MCF 10A (cell line): Measurements from ENCODE around the gene ZBTB2. TPM values are rescaled to one million over a fixed set of nuclear protein-coding genes. Genes with fewer than 3 reads are reported as not detected.
A peak's percentile ranks its signal among the peaks of the same experiment; 100 is the strongest.

Experiments
- BruUV-seq: library from RNA; stranded (reverse); fragments of 400-500 nt; replicated peaks from 2 replicates; lab custom pipeline; 2021; lab: Mats Ljungman, UMichigan
- CTCF ChIA-PET: fragments of 300-600 bp; sonication (Branson Sonifier 250); formaldehyde crosslinking; extraction: SDS; loops from one replicate; lab custom pipeline; 2021; ENCODE audit warnings: antibody characterized with exemption, inconsistent platforms; lab: Yijun Ruan, JAX
- POLR2A ChIA-PET: fragments of 300-600, 350-650 bp; sonication (Branson Sonifier 250); formaldehyde crosslinking; extraction: SDS; loops from one replicate; lab custom pipeline; 2020; ENCODE audit warnings: antibody characterized with exemption, inconsistent platforms; lab: Yijun Ruan, JAX
- DNase-seq: peaks from one replicate; pipeline ENCODE4 v3.0.0-alpha.2; 2018; ENCODE audit not compliant: unreplicated experiment
- H3K27ac Mint-ChIP-seq: one replicate; pipeline ENCODE4 v1.8.0; 2022; ENCODE audit warnings: mild to moderate bottlenecking, low read depth, mixed read lengths; ENCODE audit not compliant: unreplicated experiment
- H3K27me3 Mint-ChIP-seq: one replicate; pipeline ENCODE4 v1.8.0; 2022; ENCODE audit warnings: mixed read lengths; ENCODE audit not compliant: insufficient read depth, unreplicated experiment
- H3K36me3 Mint-ChIP-seq: one replicate; pipeline ENCODE4 v1.8.0; 2022; ENCODE audit warnings: mild to moderate bottlenecking, moderate library complexity, mixed read lengths; ENCODE audit not compliant: insufficient read depth, unreplicated experiment
- H3K4me1 Mint-ChIP-seq: one replicate; pipeline ENCODE4 v1.8.0; 2022; ENCODE audit warnings: mixed read lengths; ENCODE audit not compliant: insufficient read depth, unreplicated experiment
- H3K4me3 Mint-ChIP-seq: one replicate; pipeline ENCODE4 v1.8.0; 2022; ENCODE audit warnings: mild to moderate bottlenecking, moderate library complexity, mixed read lengths; ENCODE audit not compliant: unreplicated experiment
- H3K9me3 Mint-ChIP-seq: one replicate; pipeline ENCODE4 v1.8.0; 2022; ENCODE audit warnings: mixed read lengths; ENCODE audit not compliant: unreplicated experiment
- intact Hi-C: fragments of 100-400 bp; cut with micrococcal nuclease; formaldehyde crosslinking; loops from 2 replicates; pipeline ENCODE4 v1.14.1; 2022
- total RNA-seq: library from RNA; stranded (reverse); gene quantifications from 2 replicates; pipeline ENCODE4 v1.2.3, GENCODE V29; 2022
- TF ChIP-seq, protein P1 (sequence below): fragments of 200-600 bp; IDR thresholded peaks from one replicate; pipeline ENCODE4 v1.8.0; 2022; ENCODE audit warnings: antibody characterized with exemption, mild to moderate bottlenecking; ENCODE audit not compliant: unreplicated experiment

The ZBTB2 gene
- total RNA-seq, 1 experiment from 2014 or later = 15.6 TPM

DNA sequence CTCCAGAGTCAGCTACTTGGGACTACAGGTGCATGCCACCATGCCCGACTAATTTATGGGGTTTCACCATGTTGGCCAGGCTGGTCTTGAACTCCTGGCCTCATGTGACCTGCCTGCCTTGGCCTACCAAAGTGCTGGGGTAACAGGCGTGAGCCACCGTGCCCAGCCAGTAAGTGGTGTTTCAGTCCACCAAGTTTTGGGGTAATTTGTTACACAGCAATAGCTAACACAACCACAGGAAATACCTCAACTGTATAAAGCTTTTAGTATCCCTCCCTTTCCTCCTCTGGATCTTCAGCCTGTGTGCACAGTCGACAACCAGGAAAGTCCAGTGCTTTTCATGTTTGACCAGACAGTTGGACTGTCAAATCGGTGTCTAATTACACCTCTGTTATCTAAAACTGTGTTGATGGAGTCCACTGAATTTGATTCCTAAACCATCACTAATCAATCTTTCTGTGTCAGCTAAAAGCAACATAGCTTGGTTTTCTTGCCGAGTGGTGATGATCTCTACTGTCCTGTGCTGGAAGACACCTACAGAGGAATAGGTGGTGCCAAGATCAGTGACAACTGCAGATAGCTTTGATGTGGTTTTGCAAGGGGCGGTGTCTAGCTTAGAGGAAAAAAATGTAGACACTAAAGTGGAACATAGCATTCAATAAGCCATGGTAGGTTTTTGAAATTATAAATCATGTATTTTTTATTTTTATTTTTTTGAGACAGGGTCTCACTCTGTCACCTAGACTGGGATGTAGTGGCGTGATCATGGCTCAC, 22.2 kb upstream of the ZBTB2 start:
- Mint-ChIP-seq H3K9me3 (no peaks in the 10 kb centered on the region), H3K27ac (no peak overlapping the region), H3K4me3 (no peak overlapping the region), H3K36me3 (peaks cover 91% of the 10 kb centered on the region), H3K4me1 (peaks cover 5% of the 10 kb centered on the region), H3K27me3 (no peaks in the 10 kb centered on the region)
- no TSS peak for BruUV-seq
- TF ChIP-seq, protein P1, sequence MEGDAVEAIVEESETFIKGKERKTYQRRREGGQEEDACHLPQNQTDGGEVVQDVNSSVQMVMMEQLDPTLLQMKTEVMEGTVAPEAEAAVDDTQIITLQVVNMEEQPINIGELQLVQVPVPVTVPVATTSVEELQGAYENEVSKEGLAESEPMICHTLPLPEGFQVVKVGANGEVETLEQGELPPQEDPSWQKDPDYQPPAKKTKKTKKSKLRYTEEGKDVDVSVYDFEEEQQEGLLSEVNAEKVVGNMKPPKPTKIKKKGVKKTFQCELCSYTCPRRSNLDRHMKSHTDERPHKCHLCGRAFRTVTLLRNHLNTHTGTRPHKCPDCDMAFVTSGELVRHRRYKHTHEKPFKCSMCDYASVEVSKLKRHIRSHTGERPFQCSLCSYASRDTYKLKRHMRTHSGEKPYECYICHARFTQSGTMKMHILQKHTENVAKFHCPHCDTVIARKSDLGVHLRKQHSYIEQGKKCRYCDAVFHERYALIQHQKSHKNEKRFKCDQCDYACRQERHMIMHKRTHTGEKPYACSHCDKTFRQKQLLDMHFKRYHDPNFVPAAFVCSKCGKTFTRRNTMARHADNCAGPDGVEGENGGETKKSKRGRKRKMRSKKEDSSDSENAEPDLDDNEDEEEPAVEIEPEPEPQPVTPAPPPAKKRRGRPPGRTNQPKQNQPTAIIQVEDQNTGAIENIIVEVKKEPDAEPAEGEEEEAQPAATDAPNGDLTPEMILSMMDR = no peak
- POLR2A ChIA-PET = interaction anchor here (0.7 to 1.4 kb wide), 2 partner anchors 14 to 17 kb away, joined by 3 to 4 read pairs; no protein-coding TSS in a partner anchor
- intact Hi-C loops = no loop called here
- CTCF ChIA-PET = interaction anchor here (0.6 kb wide), 2 partner anchors 28 to 154 kb away, joined by 3 read pairs; no protein-coding TSS in a partner anchor
- no peak for DNase-seq

DNA sequence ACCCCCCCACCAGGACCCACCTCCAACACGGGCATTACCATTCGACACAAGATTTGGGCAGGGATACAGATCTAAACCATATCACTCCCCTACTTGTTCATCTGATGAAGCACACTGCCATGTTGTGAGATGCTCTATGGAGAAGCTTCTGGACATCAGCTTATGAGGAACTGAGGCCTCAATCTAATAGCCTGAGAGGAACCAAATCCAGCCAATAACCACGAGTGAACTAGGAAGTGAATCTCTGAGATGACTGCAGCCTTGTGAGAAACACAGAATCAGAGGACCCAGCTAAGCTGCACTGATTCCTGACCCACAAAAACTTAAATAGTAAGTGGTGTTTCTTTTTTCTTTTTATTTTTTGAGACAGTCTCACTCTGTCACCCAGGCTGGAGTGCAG, 21.6 kb upstream of the ZBTB2 start:
- no peak for DNase-seq
- Mint-ChIP-seq H3K4me1 (peaks cover 5% of the 10 kb centered on the region), H3K27me3 (no peaks in the 10 kb centered on the region), H3K36me3 (peaks cover 92% of the 10 kb centered on the region), H3K27ac (no peak overlapping the region), H3K4me3 (no peak overlapping the region), H3K9me3 (no peaks in the 10 kb centered on the region)
- TF ChIP-seq, protein P1 = no peak
- CTCF ChIA-PET = no interaction called here
- intact Hi-C loops = no loop called here
- POLR2A ChIA-PET = no interaction called here
- BruUV-seq = no TSS peak

DNA sequence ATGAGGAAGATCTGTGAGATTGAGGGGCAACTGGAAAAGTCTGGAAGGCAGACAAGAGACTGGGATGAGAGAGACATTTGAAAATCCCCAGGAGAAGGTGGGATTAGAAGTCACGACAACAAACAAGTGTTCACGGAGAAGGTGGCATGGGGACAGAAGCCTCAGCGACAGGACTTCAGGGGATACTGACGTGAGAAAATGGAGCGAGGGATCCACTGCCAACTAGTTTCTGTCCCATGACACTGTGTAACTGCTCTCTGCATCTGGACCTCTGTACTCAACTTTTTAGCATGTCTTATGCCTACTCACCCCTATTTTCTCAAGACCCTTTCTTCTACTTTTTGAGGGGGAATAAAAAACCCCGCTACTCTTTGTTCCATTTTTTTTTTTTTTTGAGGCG, 18.3 kb upstream of the ZBTB2 start:
- TF ChIP-seq, protein P1 = no peak
- ChIA-PET POLR2A (interaction anchor here (0.7 to 1.7 kb wide), 2 partner anchors 17 to 39 kb away, joined by 3 read pairs; no protein-coding TSS in a partner anchor), CTCF (no interaction called here)
- Mint-ChIP-seq H3K9me3 (no peaks in the 10 kb centered on the region), H3K27ac (no peak overlapping the region), H3K36me3 (peaks cover 93% of the 10 kb centered on the region), H3K27me3 (no peaks in the 10 kb centered on the region), H3K4me1 (peaks cover 5% of the 10 kb centered on the region), H3K4me3 (no peak overlapping the region)
- intact Hi-C loops = no loop called here
- BruUV-seq = no TSS peak
- DNase-seq = no peak

DNA sequence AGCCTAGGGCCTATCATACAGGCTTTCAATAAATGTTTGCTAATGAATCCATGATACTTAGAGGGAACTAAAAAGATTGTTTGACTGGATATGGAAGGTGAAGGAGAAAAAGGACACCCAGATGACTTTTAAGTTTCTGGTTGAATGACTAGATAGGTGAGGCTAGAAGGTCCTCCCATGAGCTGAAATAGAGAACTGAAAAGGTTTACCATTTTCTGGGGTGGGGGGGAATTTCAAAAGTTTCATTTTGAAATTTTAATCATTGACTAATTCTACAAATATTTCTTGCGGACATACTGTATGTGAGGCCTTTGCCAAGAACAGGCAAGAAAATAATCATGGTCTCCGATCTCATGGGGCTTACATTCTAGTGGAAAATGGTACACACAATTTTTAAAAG, 17.9 kb upstream of the ZBTB2 start:
- H3K27ac Mint-ChIP-seq = peak overlapping the region; percentile 52
- no peak overlapping the region for H3K4me3 Mint-ChIP-seq
- no peaks in the 10 kb centered on the region for H3K27me3 Mint-ChIP-seq
- intact Hi-C loops = no loop called here
- no peak for DNase-seq
- TF ChIP-seq, protein P1 = no peak
- no peaks in the 10 kb centered on the region for H3K9me3 Mint-ChIP-seq
- BruUV-seq = no TSS peak
- peaks cover 93% of the 10 kb centered on the region for H3K36me3 Mint-ChIP-seq
- ChIA-PET CTCF (no interaction called here), POLR2A (interaction anchor here (1.7 kb wide), 1 partner anchor 16 kb away, joined by 3 read pairs; no protein-coding TSS in a partner anchor)
- peaks cover 5% of the 10 kb centered on the region for H3K4me1 Mint-ChIP-seq
